PC-3 (cell line): Measurements from ENCODE around the gene LRP10.

Experiments
- EZH2phosphoT487 ChIP-seq: fragments of 300-600 bp; sonication (generic); IDR thresholded peaks from 2 replicates; pipeline ENCODE4 v1.6.1; 2018; ENCODE audit warnings: mild to moderate bottlenecking, antibody characterized with exemption, low read length, borderline replicate concordance
- TF ChIP-seq, protein P1 (sequence below): fragments of 300-600 bp; sonication (generic); conservative IDR thresholded peaks from 2 replicates; pipeline ENCODE4 v1.5.1; 2017; ENCODE audit warnings: antibody characterized with exemption, low read depth, mild to moderate bottlenecking, low read length

DNA sequence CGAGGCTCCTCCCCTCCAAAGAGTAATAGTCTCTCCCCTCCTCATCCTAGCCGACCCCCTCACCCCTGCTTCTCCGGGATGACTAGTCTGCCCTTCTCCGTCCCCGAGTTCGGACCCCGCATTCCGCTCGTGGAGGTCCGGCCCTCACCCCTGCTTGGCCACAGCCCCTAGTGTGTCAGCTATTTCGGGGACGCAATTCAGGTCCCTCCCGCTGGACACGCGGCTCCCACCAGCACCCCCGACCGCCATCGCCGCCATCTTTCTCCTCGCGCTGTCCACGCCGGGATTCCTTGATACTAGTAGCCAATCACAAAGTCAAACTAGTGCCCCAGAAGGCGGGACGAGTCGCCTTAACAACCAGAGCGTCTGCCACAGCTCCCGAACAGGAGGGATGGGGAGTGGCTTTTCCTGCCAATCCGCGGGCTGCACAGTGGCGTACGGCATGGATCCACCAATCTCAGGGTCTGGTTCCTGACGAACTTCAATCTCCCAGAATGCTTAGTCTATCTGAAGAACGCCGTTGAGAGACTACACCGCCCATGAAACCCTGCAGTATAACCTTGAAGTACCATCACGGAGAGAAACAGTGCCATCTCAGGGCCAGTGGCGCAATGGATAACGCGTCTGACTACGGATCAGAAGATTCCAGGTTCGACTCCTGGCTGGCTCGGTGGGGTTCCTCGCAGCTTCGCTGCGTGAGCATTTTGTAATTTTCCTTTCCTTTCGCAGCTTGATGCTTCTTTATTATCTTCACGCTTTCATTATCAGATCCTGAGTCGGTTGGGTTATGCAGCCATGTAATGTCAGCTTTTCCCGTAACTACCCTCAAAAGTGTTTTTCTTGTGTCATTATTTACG, 57.8 kb downstream of the LRP10 start, which contains the start of gene PRMT5:
- no peak for TF ChIP-seq EZH2phosphoT487
- TF ChIP-seq, protein P1, sequence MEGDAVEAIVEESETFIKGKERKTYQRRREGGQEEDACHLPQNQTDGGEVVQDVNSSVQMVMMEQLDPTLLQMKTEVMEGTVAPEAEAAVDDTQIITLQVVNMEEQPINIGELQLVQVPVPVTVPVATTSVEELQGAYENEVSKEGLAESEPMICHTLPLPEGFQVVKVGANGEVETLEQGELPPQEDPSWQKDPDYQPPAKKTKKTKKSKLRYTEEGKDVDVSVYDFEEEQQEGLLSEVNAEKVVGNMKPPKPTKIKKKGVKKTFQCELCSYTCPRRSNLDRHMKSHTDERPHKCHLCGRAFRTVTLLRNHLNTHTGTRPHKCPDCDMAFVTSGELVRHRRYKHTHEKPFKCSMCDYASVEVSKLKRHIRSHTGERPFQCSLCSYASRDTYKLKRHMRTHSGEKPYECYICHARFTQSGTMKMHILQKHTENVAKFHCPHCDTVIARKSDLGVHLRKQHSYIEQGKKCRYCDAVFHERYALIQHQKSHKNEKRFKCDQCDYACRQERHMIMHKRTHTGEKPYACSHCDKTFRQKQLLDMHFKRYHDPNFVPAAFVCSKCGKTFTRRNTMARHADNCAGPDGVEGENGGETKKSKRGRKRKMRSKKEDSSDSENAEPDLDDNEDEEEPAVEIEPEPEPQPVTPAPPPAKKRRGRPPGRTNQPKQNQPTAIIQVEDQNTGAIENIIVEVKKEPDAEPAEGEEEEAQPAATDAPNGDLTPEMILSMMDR, result no peak
